B cell (primary cell): ENCODE results near the gene PIK3R1.

Experiments
- EZH2 ChIP-seq: IDR thresholded peaks from 2 replicates; pipeline ENCODE4 v1.6.1; 2012; ENCODE audit warnings: borderline replicate concordance, low read depth, mild to moderate bottlenecking, moderate library complexity, low read length; ENCODE audit not compliant: insufficient read depth, poor library complexity, severe bottlenecking
- TF ChIP-seq, protein P1 (sequence below): fragments of 200-600 bp; IDR thresholded peaks from one replicate; pipeline ENCODE4 v1.8.0; 2022; ENCODE audit warnings: antibody characterized with exemption, mild to moderate bottlenecking

DNA sequence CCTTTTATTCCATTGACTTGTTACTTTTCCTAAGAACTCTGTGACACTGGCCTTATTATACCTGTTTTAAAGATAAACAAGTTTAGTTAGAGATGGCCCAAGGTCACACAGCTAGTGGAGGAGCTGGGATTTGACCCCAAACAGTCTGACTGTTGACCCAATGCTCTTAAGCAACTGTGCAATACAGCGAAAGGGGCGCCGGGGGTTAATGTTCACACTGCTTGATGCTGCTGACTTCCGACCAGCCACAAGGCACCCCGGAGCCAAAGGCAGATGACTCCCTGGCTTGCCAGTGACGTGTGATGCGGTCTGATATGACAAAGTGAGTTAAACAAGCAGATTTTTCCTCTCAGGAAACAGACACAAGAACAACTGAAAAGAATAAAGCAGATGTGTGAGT lies 23.9 kb downstream of the PIK3R1 start:
- no peak for TF ChIP-seq EZH2
- TF ChIP-seq, protein P1, sequence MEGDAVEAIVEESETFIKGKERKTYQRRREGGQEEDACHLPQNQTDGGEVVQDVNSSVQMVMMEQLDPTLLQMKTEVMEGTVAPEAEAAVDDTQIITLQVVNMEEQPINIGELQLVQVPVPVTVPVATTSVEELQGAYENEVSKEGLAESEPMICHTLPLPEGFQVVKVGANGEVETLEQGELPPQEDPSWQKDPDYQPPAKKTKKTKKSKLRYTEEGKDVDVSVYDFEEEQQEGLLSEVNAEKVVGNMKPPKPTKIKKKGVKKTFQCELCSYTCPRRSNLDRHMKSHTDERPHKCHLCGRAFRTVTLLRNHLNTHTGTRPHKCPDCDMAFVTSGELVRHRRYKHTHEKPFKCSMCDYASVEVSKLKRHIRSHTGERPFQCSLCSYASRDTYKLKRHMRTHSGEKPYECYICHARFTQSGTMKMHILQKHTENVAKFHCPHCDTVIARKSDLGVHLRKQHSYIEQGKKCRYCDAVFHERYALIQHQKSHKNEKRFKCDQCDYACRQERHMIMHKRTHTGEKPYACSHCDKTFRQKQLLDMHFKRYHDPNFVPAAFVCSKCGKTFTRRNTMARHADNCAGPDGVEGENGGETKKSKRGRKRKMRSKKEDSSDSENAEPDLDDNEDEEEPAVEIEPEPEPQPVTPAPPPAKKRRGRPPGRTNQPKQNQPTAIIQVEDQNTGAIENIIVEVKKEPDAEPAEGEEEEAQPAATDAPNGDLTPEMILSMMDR = no peak
